K562 (cell line): Measurements from ENCODE around the gene EPC2. TPM values are rescaled to one million over a fixed set of nuclear protein-coding genes. Genes with fewer than 3 reads are reported as not detected.
A peak's percentile ranks its signal among the peaks of the same experiment; 100 is the strongest.

ENCODE experiments used
- ATAC-seq: fragments of 200-7000 bp; cut with Tn5 transposase; 3 replicates; pipeline ENCODE4 v1.9.1; 2020; ENCODE audit warnings: moderate library complexity
- BruUV-seq: library from RNA; stranded (reverse); fragments of 400-500 nt; replicated peaks from 2 replicates; lab custom pipeline; 2021; lab: Mats Ljungman, UMichigan
- CTCF ChIA-PET: fragments of 300-600 bp; formaldehyde crosslinking; extraction: SDS; loops from one replicate; lab custom pipeline; 2021; ENCODE audit warnings: low intra/inter-chr PET ratio; lab: Yijun Ruan, JAX
- POLR2A ChIA-PET: fragments of 300-600, 350-650 bp; sonication (Branson Sonifier 250); formaldehyde crosslinking; extraction: SDS; loops from one replicate; lab custom pipeline; 2021; ENCODE audit warnings: antibody characterized with exemption, inconsistent platforms; lab: Yijun Ruan, JAX
- DNase-seq, 4 experiments: peaks; one replicate each; pipeline versions ENCODE4 v3.0.0 to v3.0.0-alpha.2; 2011 to 2018; ENCODE audit warnings: low spot score in 3 of 4, mixed read lengths in 3 of 4; ENCODE audit errors: extremely low read depth in 1 of 4
- FAIRE-seq: peaks from 2 replicates; lab custom pipeline; 2011; peaks lifted over from hg19 to GRCh38; lab: Jason Lieb, UNC
- H2AFZ ChIP-seq: 2 replicates; pipeline ENCODE4 v1.6.0; 2011; ENCODE audit warnings: low read depth, low read length, control low read depth, inconsistent platforms
- H3K27ac ChIP-seq: fragments of 200-600 bp; 3 replicates; pipeline ENCODE4 v1.8.0; 2011; ENCODE audit warnings: low read depth, mild to moderate bottlenecking, control low read depth, inconsistent platforms, low read length, moderate library complexity, mixed read lengths; ENCODE audit errors: extremely low read depth
- H3K27me3 ChIP-seq, 2 experiments: fragments of 300-600 bp in 1 of 2; 2 replicates in 1 of 2; 3 replicates in 1 of 2; pipeline versions ENCODE4 v1.6.0 to v1.8.0; 2011; ENCODE audit warnings: inconsistent platforms in 2 of 2, low read length in 2 of 2, mild to moderate bottlenecking in 1 of 2, mixed read lengths in 1 of 2, moderate library complexity in 1 of 2; ENCODE audit not compliant: control insufficient read depth in 2 of 2, insufficient read depth in 2 of 2
- H3K36me3 ChIP-seq: fragments of 300-600 bp; 3 replicates; pipeline ENCODE4 v1.8.0; 2011; ENCODE audit warnings: mild to moderate bottlenecking, low read length, inconsistent platforms; ENCODE audit not compliant: control insufficient read depth, insufficient read depth
- H3K4me1 ChIP-seq, 2 experiments: fragments of 200-600 bp in 1 of 2; replicated peaks in 1 of 2; 2 replicates in 1 of 2; 3 replicates in 1 of 2; pipeline versions ENCODE4 v1.5.1 to v1.8.0; 2011; ENCODE audit warnings: inconsistent platforms in 2 of 2, low read length in 2 of 2, mild to moderate bottlenecking in 1 of 2, mixed read lengths in 1 of 2, moderate library complexity in 1 of 2; ENCODE audit not compliant: control insufficient read depth in 2 of 2, insufficient read depth in 2 of 2
- H3K4me2 ChIP-seq: 2 replicates; pipeline ENCODE4 v1.6.1; 2011; ENCODE audit warnings: low read length, control low read depth, inconsistent platforms, mixed read lengths; ENCODE audit not compliant: insufficient read depth
- H3K4me3 ChIP-seq: fragments of 200-600 bp; sonication (generic), shearing (Covaris generic); 2 replicates; pipeline ENCODE4 v1.5.1; 2016; ENCODE audit warnings: control low read depth, inconsistent platforms
- H3K79me2 ChIP-seq: fragments of 200-600 bp; 3 replicates; pipeline ENCODE4 v1.8.0; 2011; ENCODE audit warnings: low read length, inconsistent platforms; ENCODE audit not compliant: control insufficient read depth, insufficient read depth
- H3K9ac ChIP-seq, 2 experiments: 2 replicates each; pipeline versions ENCODE4 v1.6.0 to v1.6.1; 2011; ENCODE audit warnings: low read depth in 2 of 2, low read length in 2 of 2, control low read depth in 1 of 2, inconsistent platforms in 1 of 2, mild to moderate bottlenecking in 1 of 2, mixed read lengths in 1 of 2; ENCODE audit not compliant: insufficient read depth in 1 of 2
- H3K9me1 ChIP-seq: one replicate; pipeline ENCODE4 v1.6.0; 2011; ENCODE audit warnings: inconsistent platforms, mild to moderate bottlenecking, low read length, moderate library complexity; ENCODE audit not compliant: control insufficient read depth, insufficient read depth
- H3K9me3 ChIP-seq: replicated peaks from 2 replicates; pipeline ENCODE4 v1.5.1; 2011; ENCODE audit warnings: low read depth, low read length, inconsistent platforms; ENCODE audit not compliant: control insufficient read depth, insufficient read depth
- H4K20me1 ChIP-seq: replicated peaks from 2 replicates; pipeline ENCODE4 v1.6.1; 2011; ENCODE audit warnings: low read length, inconsistent platforms, mixed read lengths; ENCODE audit not compliant: control insufficient read depth, insufficient read depth
- C11orf30 ChIP-seq: fragments of 450-650 bp; IDR thresholded peaks from 2 replicates; pipeline ENCODE4 v1.6.1; 2016; ENCODE audit warnings: low read depth, mild to moderate bottlenecking
- ESRRB ChIP-seq: fragments of 250-450 bp; sonication (Bioruptor Pico); IDR thresholded peaks from 2 replicates; pipeline ENCODE4 v1.5.0; 2020; ENCODE audit warnings: mild to moderate bottlenecking, moderate library complexity, borderline replicate concordance
- ETV6 ChIP-seq, 3 experiments: fragments of 150-350 bp in 1 of 3; sonication (generic) in 1 of 3; formaldehyde crosslinking in 1 of 3; IDR thresholded peaks; 2 replicates each; pipeline versions ENCODE4 v1.6.1 to v1.8.0; 2014 to 2022; ENCODE audit warnings: borderline replicate concordance in 2 of 3, low read depth in 2 of 3, antibody characterized with exemption in 1 of 3, low read length in 1 of 3, mild to moderate bottlenecking in 1 of 3, missing genetic modification reagents in 1 of 3
- HDAC1 ChIP-seq, 2 experiments: fragments of 450-650 bp; IDR thresholded peaks; 2 replicates each; pipeline ENCODE4 v1.6.1; 2016 to 2017; ENCODE audit warnings: inconsistent platforms in 1 of 2, mild to moderate bottlenecking in 1 of 2, moderate library complexity in 1 of 2
- IFI16 ChIP-seq: fragments of 250-450 bp; sonication (Bioruptor Pico); IDR thresholded peaks from 2 replicates; pipeline ENCODE4 v2.1.2; 2022; ENCODE audit warnings: mild to moderate bottlenecking, inconsistent platforms
- ILF3 ChIP-seq: fragments of 450-650 bp; IDR thresholded peaks from 2 replicates; pipeline ENCODE4 v1.6.1; 2018; ENCODE audit warnings: antibody characterized with exemption, mild to moderate bottlenecking, moderate library complexity, borderline replicate concordance
- MAFF ChIP-seq: IDR thresholded peaks from 2 replicates; pipeline ENCODE4 v1.6.1; 2012; ENCODE audit warnings: low read length, improper control_type of control experiment
- MAFG ChIP-seq: fragments of 450-650 bp; conservative IDR thresholded peaks from 2 replicates; pipeline ENCODE4 v1.6.1; 2016; ENCODE audit warnings: missing genetic modification characterization, missing compliant biosample characterization
- MAFK ChIP-seq: IDR thresholded peaks from 2 replicates; pipeline ENCODE4 v1.6.1; 2011; ENCODE audit warnings: low read length, improper control_type of control experiment
- PHTF2 ChIP-seq: fragments of 250-450 bp; sonication (Bioruptor Pico); IDR thresholded peaks from 2 replicates; pipeline ENCODE4 v1.5.0; 2021; ENCODE audit warnings: mild to moderate bottlenecking
- PURB ChIP-seq: sonication (generic); formaldehyde crosslinking; IDR thresholded peaks from 2 replicates; pipeline ENCODE4 v1.9.0; 2021; ENCODE audit warnings: low read depth, mild to moderate bottlenecking, missing genetic modification reagents
- SMARCE1 ChIP-seq: fragments of 450-650 bp; IDR thresholded peaks from 2 replicates; pipeline ENCODE4 v1.7.1; 2016; ENCODE audit warnings: mild to moderate bottlenecking
- SRSF9 ChIP-seq: fragments of 200-400 bp; formaldehyde crosslinking; IDR thresholded peaks from 2 replicates; pipeline ENCODE4 v1.6.1; 2017; ENCODE audit warnings: low read depth, low read length, borderline replicate concordance
- ZFP36 ChIP-seq: fragments of 150-350 bp; IDR thresholded peaks from 2 replicates; pipeline ENCODE4 v1.6.1; 2018; ENCODE audit warnings: low read length, low read depth; ENCODE audit not compliant: partially characterized antibody
- ZNF174 ChIP-seq: fragments of 250-450 bp; sonication (Bioruptor Pico); IDR thresholded peaks from 2 replicates; pipeline ENCODE4 v1.4.0; 2020; ENCODE audit warnings: mild to moderate bottlenecking
- ZNF316 ChIP-seq: fragments of 450-650 bp; IDR thresholded peaks from 2 replicates; pipeline ENCODE4 v1.6.1; 2016
- WGBS: fragments of 100-300 bp; shearing (Covaris generic); methylation state at CpG from one replicate; pipeline ENCODE4 v1.1.6; 2016; ENCODE audit warnings: low coverage, mixed read lengths; ENCODE audit not compliant: insufficient coverage; ENCODE audit errors: missing lambda C conversion rate; 5-methylcytosine and 5-hydroxymethylcytosine counted together
- in situ Hi-C: fragments of 300-500 bp; cut with MboI; formaldehyde crosslinking; loops from 4 replicates; pipeline ENCODE4 v1.15.0; 2018; ENCODE audit warnings: inconsistent platforms, mixed read lengths
- intact Hi-C: fragments of 100-400 bp; cut with micrococcal nuclease; formaldehyde crosslinking; loops from 2 replicates; pipeline ENCODE4 v1.14.2; 2022
- polyA plus RNA-seq, 8 experiments: library from polyadenylated mRNA; depleted of rRNA in 4 of 8; stranded (reverse) in 5 of 8; unstranded in 3 of 8; fragments of >200 nt; fragmentation: Nextera tagmentation in 2 of 8; fragmentation: Illumina TruSeq in 1 of 8; extraction: Ambion mirVana in 2 of 8; extraction: Trizol in 1 of 8; gene quantifications; 2 replicates each; pipeline versions ENCODE4 v1.2.1 to v1.2.3, GENCODE V29; 2011 to 2014; ENCODE audit warnings: inconsistent platforms in 1 of 8, missing spikeins in 1 of 8
- total RNA-seq, 7 experiments: library from RNA; depleted of rRNA in 6 of 7; stranded (reverse); fragments of >200 nt in 6 of 7; fragmentation: Illumina TruSeq in 2 of 7; extraction: Trizol in 2 of 7; gene quantifications; 2 replicates each; pipeline versions ENCODE4 v1.2.1 to v1.2.3, GENCODE V29; 2011 to 2021; ENCODE audit warnings: low replicate concordance in 1 of 7

Gene EPC2
- total and polyA plus RNA-seq, 9 of the 15 experiments (the other 6 are each of a cell fraction or from before 2014, with no cell fraction given) = 7.0 to 35.8 (median 29.1) TPM

GRCh38 chr2:148752977-148753376 is 108.4 kb downstream of the EPC2 start:
- Histone ChIP-seq H3K4me3 (no peak overlapping the region), H3K79me2 (no peaks in the 10 kb centered on the region), H2AFZ (no peak overlapping the region), H3K4me1 (no peaks in the 10 kb centered on the region), H3K9me1 (no peaks in the 10 kb centered on the region), H3K9me3 (no peaks in the 10 kb centered on the region), H3K27me3 (no peaks in the 10 kb centered on the region), H3K36me3 (peaks cover 11% of the 10 kb centered on the region; the same call in 1 of the 3 replicates), H4K20me1 (no peaks in the 10 kb centered on the region), H3K9ac (no peak overlapping the region), H3K4me2 (no peak overlapping the region), H3K27ac (no peak overlapping the region)
- in situ Hi-C loops (no loop called here), intact Hi-C loops (no loop called here)
- TF ChIP-seq ESRRB (CRISPR knock-in tag) (no peak), MAFF (peak; percentile 68), MAFK (peak; percentile 53), C11orf30 (peak; percentile 63), MAFG (tag) (peak; percentile 67), PHTF2 (no peak), ZNF174 (CRISPR knock-in tag) (no peak), ZNF316 (peak; percentile 81)
- POLR2A ChIA-PET = interaction anchor here (1.1 to 1.5 kb wide), 2 partner anchors 10 to 14 kb away, joined by 3 to 4 read pairs; no protein-coding TSS in a partner anchor
- FAIRE-seq (no peak), ATAC-seq (no peak), DNase-seq (no peak)
- CTCF ChIA-PET = no interaction called here
- WGBS = 77% methylated on average over 3 of the region's 3 CpGs
- no TSS peak for BruUV-seq

DNA sequence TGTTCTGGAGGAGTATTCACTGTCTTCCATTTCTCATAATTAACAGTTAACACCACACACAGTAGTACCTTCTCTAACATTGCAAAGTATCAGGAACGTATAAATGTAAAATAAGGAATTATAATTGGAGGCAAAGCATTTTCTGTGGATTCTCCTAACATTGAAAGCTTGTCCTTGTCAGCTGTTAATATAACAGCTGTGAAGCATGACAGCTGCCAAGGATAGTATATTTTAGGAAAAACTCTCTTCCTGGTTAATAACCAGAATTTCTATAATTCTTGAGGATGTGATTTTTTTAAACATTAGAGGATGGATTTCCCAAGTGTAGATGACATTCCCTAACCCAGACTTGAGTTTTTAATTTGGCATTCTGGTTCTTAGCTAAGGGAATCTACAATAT is 110.3 kb downstream of the EPC2 start:
- Histone ChIP-seq H3K4me2 (no peak overlapping the region), H3K27ac (no peak overlapping the region), H3K27me3 (no peaks in the 10 kb centered on the region), H3K9me1 (no peaks in the 10 kb centered on the region), H3K9ac (no peak overlapping the region), H3K79me2 (no peaks in the 10 kb centered on the region), H2AFZ (no peak overlapping the region), H3K4me1 (no peaks in the 10 kb centered on the region), H4K20me1 (no peaks in the 10 kb centered on the region), H3K36me3 (peaks cover 11% of the 10 kb centered on the region; the same call in 1 of the 3 replicates), H3K4me3 (no peak overlapping the region), H3K9me3 (no peaks in the 10 kb centered on the region)
- TF ChIP-seq ILF3 = no peak
- TF ChIP-seq HDAC1 (IDR thresholded peaks at IDR 0.05) = no peak
- no peak for TF ChIP-seq ZFP36
- no peak for TF ChIP-seq IFI16
- TF ChIP-seq PURB (CRISPR knock-in tag) = no peak
- no peak for TF ChIP-seq SMARCE1
- TF ChIP-seq ETV6 (IDR thresholded peaks at IDR 0.05; ENCODE audit: borderline replicate concordance in 1 of 2, low read depth in 2 of 2, low read length in 1 of 2) = no peak
- TF ChIP-seq ETV6 (CRISPR knock-in tag; IDR thresholded peaks at IDR 0.05; ENCODE audit: borderline replicate concordance) = no peak
- TF ChIP-seq SRSF9 = no peak
- DNase-seq = no peak
- no TSS peak for BruUV-seq
- 96% methylated on average over 1 of the region's 1 CpG for WGBS
- no peak for FAIRE-seq
- ChIA-PET CTCF (no interaction called here), POLR2A (interaction anchor here (1.0 to 1.3 kb wide), 2 partner anchors 10 to 12 kb away, joined by 3 to 8 read pairs; no protein-coding TSS in a partner anchor)
- intact Hi-C loops (no loop called here), in situ Hi-C loops (no loop called here)
- no peak for ATAC-seq
